Measurements from ENCODE around the gene SV2B.
A peak's percentile ranks its signal among the peaks of the same experiment; 100 is the strongest.
"Not testable (repeated sequence)": the region's sequence is repeated elsewhere in the genome, so short reads cannot be mapped to it uniquely, and the experiment has no call there.

Gene SV2B

GRCh38 chr15:91075739-91076138 is 24.3 kb upstream of the SV2B start:
- no peak overlapping the region for H3K4me3 ChIP-seq (ENCODE audit: low read depth, low read length)

DNA sequence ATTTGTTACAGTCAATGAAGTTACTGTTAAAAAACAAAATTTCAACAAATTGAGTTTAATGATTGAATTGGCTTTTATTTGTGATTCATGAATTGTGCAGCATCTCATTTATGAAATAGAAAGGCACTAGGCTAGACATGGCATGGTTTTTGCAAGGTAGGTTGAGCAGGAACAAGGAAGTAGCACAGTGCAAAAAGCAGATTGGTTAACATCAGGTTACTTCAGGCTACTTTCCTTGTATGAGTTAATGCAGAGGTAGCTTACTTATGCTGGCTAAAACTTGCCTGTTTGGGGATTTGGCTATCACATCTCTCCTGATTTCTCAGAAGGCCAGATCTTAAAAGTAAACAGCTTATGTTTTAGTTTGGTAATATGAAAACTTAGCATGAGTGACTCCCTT is 23.0 kb upstream of the SV2B start:
- no peak overlapping the region for H3K4me3 ChIP-seq (ENCODE audit: low read depth, low read length)

More at GRCh38 chr15:91075739-91076138, 24.3 kb upstream of the SV2B start:
- TF ChIP-seq, protein P1, sequence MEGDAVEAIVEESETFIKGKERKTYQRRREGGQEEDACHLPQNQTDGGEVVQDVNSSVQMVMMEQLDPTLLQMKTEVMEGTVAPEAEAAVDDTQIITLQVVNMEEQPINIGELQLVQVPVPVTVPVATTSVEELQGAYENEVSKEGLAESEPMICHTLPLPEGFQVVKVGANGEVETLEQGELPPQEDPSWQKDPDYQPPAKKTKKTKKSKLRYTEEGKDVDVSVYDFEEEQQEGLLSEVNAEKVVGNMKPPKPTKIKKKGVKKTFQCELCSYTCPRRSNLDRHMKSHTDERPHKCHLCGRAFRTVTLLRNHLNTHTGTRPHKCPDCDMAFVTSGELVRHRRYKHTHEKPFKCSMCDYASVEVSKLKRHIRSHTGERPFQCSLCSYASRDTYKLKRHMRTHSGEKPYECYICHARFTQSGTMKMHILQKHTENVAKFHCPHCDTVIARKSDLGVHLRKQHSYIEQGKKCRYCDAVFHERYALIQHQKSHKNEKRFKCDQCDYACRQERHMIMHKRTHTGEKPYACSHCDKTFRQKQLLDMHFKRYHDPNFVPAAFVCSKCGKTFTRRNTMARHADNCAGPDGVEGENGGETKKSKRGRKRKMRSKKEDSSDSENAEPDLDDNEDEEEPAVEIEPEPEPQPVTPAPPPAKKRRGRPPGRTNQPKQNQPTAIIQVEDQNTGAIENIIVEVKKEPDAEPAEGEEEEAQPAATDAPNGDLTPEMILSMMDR (IDR thresholded peaks at IDR 0.05; ENCODE audit: low read depth, low read length) = no peak

DNA sequence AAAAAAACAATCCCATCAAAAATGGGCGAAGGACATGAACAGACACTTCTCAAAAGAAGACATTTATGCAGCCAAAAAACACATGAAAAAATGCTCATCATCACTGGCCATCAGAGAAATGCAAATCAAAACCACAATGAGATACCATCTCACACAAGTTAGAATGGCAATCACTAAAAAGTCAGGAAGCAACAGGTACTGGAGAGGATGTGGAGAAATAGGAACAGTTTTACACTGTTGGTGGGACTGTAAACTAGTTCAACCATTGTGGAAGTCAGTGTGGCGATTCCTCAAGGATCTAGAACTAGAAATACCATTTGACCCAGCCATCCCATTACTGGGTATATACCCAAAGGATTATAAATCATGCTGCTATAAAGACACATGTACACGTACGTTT is 6.2 kb upstream of the SV2B start:
- H3K4me3 ChIP-seq (ENCODE audit: low read depth, low read length) = not testable (repeated sequence)

More for the DNA sequence above, 23.0 kb upstream of the SV2B start:
- TF ChIP-seq, protein P1 (IDR thresholded peaks at IDR 0.05; ENCODE audit: low read depth, low read length) = no peak

DNA sequence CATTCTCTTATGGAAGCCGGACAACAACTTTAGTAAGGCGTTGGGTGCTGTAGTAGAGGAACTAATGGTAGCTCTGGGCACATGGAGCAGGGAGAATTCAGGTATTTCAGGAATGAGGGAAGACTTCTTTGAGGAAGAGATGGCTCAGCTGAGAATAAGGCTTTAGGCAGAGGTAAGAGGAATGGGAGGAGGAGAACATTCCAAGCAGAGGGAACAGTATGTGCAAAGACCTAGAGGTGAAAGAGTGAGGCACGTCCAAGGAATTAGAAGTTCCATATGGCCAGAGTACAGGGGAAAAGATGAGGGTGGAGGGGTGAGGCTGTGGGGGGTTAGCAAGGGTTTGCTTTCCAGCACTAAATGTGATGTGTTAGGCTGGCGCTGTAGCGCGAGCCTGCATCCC is 1.6 kb upstream of the SV2B start:
- TF ChIP-seq, protein P1 (IDR thresholded peaks at IDR 0.05; ENCODE audit: low read depth, low read length) = no peak
- no peak overlapping the region for H3K4me3 ChIP-seq (ENCODE audit: low read depth, low read length)

GRCh38 chr15:91099616-91099994 is 452 bp upstream of the SV2B start:
- TF ChIP-seq, protein P1 (IDR thresholded peaks at IDR 0.05; ENCODE audit: low read depth, low read length) = no peak
- H3K4me3 ChIP-seq (ENCODE audit: low read depth, low read length) = peak overlapping the region; percentile 53

DNA sequence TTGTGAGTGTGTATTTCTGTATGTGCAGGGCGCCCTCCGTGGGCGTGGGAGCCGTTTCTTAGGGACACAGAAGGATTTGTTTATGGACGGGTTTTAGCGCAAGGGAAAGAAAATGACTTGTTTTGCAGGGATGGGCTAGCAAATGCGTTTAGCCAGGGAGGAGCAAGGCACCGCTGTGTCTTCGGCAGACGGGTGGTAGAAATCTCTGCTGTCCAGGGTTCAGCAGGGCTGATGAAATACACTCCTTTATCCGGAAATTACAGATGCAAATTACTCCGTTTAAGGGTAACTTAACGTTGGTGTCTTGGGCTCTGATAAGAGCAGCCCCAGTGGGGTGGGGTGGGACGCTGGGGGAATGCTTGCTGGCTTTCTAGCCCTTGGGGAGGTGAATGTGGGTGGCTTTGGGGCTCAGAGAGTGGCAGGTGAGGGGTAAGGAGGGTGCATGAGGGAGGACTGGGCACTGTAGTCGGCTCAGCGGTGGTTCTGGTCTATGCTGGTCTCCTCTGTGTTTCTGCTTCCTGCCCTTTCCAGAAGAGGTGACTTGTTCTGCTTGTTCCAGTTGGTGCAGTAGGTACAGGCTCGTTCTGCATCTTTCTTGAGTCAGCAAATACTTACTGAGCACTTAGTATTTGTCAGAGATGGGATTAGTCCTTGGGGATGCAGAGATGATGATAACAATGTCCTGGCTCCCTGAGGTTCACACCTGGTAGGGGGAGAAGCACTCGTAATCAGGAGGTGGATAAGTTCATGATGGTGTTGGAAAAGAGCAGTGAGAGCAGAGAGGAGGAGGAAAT is 954 bp downstream of the SV2B start:
- TF ChIP-seq, protein P1 (IDR thresholded peaks at IDR 0.05; ENCODE audit: low read depth, low read length) = no peak
- peak overlapping the region; percentile 53 for H3K4me3 ChIP-seq (ENCODE audit: low read depth, low read length)

DNA sequence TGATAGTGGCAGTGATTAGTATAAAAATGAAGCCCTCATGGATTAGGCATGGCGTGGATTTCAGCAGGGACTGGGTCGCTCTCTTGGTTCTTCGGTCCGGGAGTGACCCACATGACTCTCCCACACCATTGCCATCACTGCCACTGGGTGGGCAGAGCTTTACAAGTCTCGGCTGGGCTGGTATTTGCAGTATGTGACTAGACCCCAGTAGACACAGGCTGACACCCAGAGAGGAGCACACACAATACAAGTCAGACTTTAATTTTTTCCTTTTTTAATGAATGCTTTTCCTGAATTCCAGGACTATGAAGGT is 1.5 kb downstream of the SV2B start:
- no peak overlapping the region for H3K4me3 ChIP-seq (ENCODE audit: low read depth, low read length)
- TF ChIP-seq, protein P1 (IDR thresholded peaks at IDR 0.05; ENCODE audit: low read depth, low read length) = no peak

Measured in WI38 (cell line).